ENCODE data around the gene WIF1.

The WIF1 gene

DNA sequence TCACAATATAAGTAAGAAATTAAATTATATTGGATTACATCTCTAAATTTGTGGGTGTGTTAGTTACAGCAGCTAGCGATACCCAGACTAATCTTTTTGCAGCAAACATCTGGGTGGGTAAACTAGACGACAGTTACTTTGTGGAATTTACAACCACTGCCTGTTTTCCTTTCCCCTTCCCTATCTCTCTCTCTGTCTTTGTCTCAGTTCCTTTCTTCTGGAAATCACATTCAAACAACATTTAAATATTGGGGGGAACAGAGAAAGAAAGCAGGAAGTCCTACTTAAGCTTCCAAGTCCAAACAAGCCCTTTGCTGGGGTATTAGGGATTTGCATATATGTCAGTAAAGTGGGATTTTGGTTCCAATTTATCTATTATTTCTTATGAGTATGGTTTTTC, 97.6 kb downstream of the WIF1 start:
- Mint-ChIP-seq H3K27me3 (peaks cover 7% of the 10 kb centered on the region), H3K9me3 (peaks cover 3% of the 10 kb centered on the region)

DNA sequence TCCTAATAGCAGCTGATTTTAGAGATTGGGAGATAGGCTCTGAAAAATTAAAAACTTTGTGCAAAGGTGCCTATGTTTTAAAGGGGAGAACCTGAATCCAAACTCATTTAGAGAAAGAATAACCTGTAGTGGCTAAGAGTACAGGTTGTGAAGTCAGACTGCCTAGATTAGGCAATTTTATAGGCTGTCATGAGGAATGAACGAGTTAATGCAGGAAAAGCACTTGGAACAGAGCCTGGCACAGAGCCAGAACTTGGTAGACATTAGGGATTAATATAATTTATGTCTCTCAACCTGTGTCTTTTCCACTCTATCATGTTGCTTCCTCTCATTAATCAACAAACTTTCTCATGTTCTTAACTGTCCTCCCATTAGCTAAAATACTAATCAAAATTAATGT, 98.1 kb downstream of the WIF1 start:
- no peak overlapping the region for H3K4me3 Mint-ChIP-seq
- no peaks in the 10 kb centered on the region for H3K36me3 Mint-ChIP-seq
- H3K27me3 Mint-ChIP-seq, result peaks cover 7% of the 10 kb centered on the region
- peaks cover 3% of the 10 kb centered on the region for H3K9me3 Mint-ChIP-seq
- DNase-seq (ENCODE audit: low spot score in 2 of 2) (no peak), ATAC-seq (ENCODE audit: low read depth) (no peak)
- H3K27ac Mint-ChIP-seq, result no peak overlapping the region
- no peaks in the 10 kb centered on the region for H3K4me1 Mint-ChIP-seq

More for the DNA sequence above, 97.6 kb downstream of the WIF1 start:
- no peak for DNase-seq (ENCODE audit: low spot score in 2 of 2)
- Mint-ChIP-seq H3K4me3 (no peak overlapping the region), H3K36me3 (no peaks in the 10 kb centered on the region), H3K4me1 (no peaks in the 10 kb centered on the region), H3K27ac (no peak overlapping the region)
- no peak for ATAC-seq (ENCODE audit: low read depth)

DNA sequence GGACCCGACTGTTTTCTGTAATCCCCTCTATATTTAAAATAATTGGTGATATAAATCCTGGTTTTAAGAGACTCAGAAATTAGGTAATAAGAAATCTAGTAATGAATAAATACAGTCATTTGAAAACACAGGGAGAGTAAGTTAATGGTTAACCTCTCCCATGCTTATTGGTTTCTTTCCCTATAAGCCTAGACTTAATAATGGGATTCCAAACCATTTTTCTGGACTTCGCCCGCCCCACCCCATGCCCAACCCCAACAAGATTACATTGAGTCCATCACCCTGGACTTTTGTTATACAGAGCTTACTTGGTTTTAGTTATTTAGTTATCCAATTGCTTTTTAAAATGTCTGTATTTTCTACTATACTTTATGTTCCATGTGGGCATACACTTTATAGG, 98.7 kb downstream of the WIF1 start:
- Mint-ChIP-seq H3K27me3 (peaks cover 9% of the 10 kb centered on the region), H3K4me3 (no peak overlapping the region), H3K9me3 (peaks cover 3% of the 10 kb centered on the region), H3K36me3 (no peaks in the 10 kb centered on the region), H3K27ac (no peak overlapping the region), H3K4me1 (no peaks in the 10 kb centered on the region)
- ATAC-seq (ENCODE audit: low read depth) (no peak), DNase-seq (ENCODE audit: low spot score in 2 of 2) (no peak)

- no peaks in the 10 kb centered on the region for H3K9me3 Mint-ChIP-seq
- no peaks in the 10 kb centered on the region for H3K4me1 Mint-ChIP-seq
- peaks cover 11% of the 10 kb centered on the region for H3K27me3 Mint-ChIP-seq
- H3K27ac Mint-ChIP-seq, result no peak overlapping the region
- no peaks in the 10 kb centered on the region for H3K36me3 Mint-ChIP-seq
- ATAC-seq (ENCODE audit: low read depth) (no peak), DNase-seq (ENCODE audit: low spot score in 2 of 2) (no peak)
- H3K4me3 Mint-ChIP-seq, result no peak overlapping the region
Observed at GRCh38 chr12:65019696-65020234, 101.3 kb downstream of the WIF1 start.

GRCh38 chr12:65016881-65017650, 104.0 kb downstream of the WIF1 start:
- no peaks in the 10 kb centered on the region for H3K4me1 Mint-ChIP-seq
- peaks cover 15% of the 10 kb centered on the region for H3K27me3 Mint-ChIP-seq
- no peaks in the 10 kb centered on the region for H3K9me3 Mint-ChIP-seq
- ATAC-seq (ENCODE audit: low read depth) (no peak), DNase-seq (ENCODE audit: low spot score in 2 of 2) (no peak)
- no peak overlapping the region for H3K4me3 Mint-ChIP-seq
- H3K27ac Mint-ChIP-seq, result no peak overlapping the region
- H3K36me3 Mint-ChIP-seq, result no peaks in the 10 kb centered on the region

- no peak for DNase-seq (ENCODE audit: low spot score in 2 of 2)
- H3K27ac Mint-ChIP-seq, result no peak overlapping the region
- no peak for ATAC-seq (ENCODE audit: low read depth)
Observed at GRCh38 chr12:65015850-65016249, 105.3 kb downstream of the WIF1 start.

DNA sequence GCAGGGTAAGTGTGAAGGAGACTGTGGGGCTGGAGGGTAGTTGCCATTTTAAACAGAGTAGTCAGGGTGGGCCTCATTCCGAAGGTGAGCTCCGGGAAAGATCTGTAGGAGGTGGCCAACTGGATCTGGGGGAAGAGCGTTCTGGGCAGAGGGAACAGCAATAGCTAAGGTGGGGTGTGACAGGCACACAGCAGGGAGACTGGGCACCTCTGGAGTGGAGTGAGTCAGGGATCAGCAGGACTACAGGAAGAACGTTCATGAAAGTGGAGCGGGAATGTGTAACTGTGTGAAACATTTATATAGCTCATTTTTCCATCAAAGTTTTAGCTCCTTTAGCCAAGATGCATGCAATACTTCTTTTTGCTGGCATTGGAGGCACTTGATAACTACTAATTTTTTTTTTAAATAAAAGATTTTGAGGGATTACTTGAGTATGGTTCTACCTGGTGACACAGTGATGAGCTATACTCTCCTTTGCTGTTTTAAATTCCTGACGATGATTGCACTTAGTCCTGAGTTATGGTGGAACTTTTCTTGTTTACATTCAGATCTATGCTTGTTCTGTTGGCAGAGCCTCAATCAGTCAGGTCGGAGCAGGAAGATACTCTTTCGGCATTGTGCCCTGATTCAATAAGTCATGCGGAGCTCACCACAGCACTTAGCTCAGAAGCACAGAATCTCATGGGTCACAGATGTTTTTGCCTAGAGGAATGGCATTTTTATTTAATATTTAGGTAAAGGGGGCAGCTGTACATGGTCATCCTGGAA, 106.4 kb downstream of the WIF1 start:
- Mint-ChIP-seq H3K4me1 (no peaks in the 10 kb centered on the region), H3K27me3 (peaks cover 10% of the 10 kb centered on the region), H3K4me3 (no peak overlapping the region), H3K36me3 (no peaks in the 10 kb centered on the region), H3K27ac (no peak overlapping the region), H3K9me3 (no peaks in the 10 kb centered on the region)
- DNase-seq (ENCODE audit: low spot score in 2 of 2) (no peak), ATAC-seq (ENCODE audit: low read depth) (no peak)

More at GRCh38 chr12:65015850-65016249, 105.3 kb downstream of the WIF1 start:
- Mint-ChIP-seq H3K4me3 (no peak overlapping the region), H3K9me3 (no peaks in the 10 kb centered on the region), H3K4me1 (no peaks in the 10 kb centered on the region), H3K36me3 (no peaks in the 10 kb centered on the region), H3K27me3 (peaks cover 10% of the 10 kb centered on the region)

- Mint-ChIP-seq H3K4me1 (no peaks in the 10 kb centered on the region), H3K36me3 (no peaks in the 10 kb centered on the region), H3K4me3 (no peak overlapping the region), H3K27me3 (peaks cover 5% of the 10 kb centered on the region), H3K9me3 (no peaks in the 10 kb centered on the region), H3K27ac (no peak overlapping the region)
- ATAC-seq (ENCODE audit: low read depth) (no peak), DNase-seq (ENCODE audit: low spot score in 2 of 2) (no peak)
Observed at GRCh38 chr12:65010437-65010836, 110.7 kb downstream of the WIF1 start.

- Mint-ChIP-seq H3K36me3 (no peaks in the 10 kb centered on the region), H3K4me1 (no peaks in the 10 kb centered on the region), H3K9me3 (peaks cover 11% of the 10 kb centered on the region), H3K4me3 (no peak overlapping the region), H3K27ac (no peak overlapping the region), H3K27me3 (peaks cover 7% of the 10 kb centered on the region)
- ATAC-seq (ENCODE audit: low read depth), result no peak
- DNase-seq (ENCODE audit: low spot score in 2 of 2), result no peak
Observed at GRCh38 chr12:65005716-65006115, 115.4 kb downstream of the WIF1 start.

DNA sequence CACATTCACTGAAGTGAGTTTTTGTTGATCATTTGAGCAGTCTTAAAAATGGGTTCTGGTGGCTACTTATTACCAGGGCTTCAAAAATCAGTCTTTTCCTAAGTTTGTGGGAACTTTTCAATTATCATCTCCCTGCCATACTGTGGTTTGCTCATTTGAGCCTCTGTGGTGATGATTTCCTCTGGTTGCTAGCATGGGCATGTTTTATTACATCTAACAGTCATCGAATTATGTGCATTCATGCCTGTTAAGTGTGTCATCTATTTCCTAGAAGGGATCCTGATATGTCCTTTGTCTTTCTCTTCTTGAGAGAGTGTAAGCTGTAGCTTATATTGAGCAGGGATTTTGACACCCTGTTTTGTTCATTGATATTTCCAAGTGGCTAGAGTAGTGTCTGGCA, 116.8 kb downstream of the WIF1 start:
- Mint-ChIP-seq H3K4me3 (no peak overlapping the region), H3K9me3 (peaks cover 11% of the 10 kb centered on the region), H3K4me1 (no peaks in the 10 kb centered on the region), H3K27ac (no peak overlapping the region), H3K27me3 (peaks cover 7% of the 10 kb centered on the region), H3K36me3 (no peaks in the 10 kb centered on the region)
- DNase-seq (ENCODE audit: low spot score in 2 of 2) (no peak), ATAC-seq (ENCODE audit: low read depth) (no peak)
